ENCODE results near the gene DTHD1.
A peak's percentile ranks its signal among the peaks of the same experiment; 100 is the strongest.

DTHD1 gene

GRCh38 chr4:36269101-36269500 lies 12.3 kb upstream of the DTHD1 start:
- peak in 11 of 51 donors; percentile 13 to 70 (median 25) for DNase-seq

- peak in 2 of 51 donors; percentile 55 to 65 for DNase-seq
Measured at GRCh38 chr4:36269533-36270173, 11.8 kb upstream of the DTHD1 start.

- no peak for DNase-seq
Measured at GRCh38 chr4:36273276-36273675, 8.1 kb upstream of the DTHD1 start.

GRCh38 chr4:36274158-36274557 lies 7.3 kb upstream of the DTHD1 start:
- no peak for DNase-seq

GRCh38 chr4:36277533-36277932 lies 3.9 kb upstream of the DTHD1 start:
- DNase-seq, result peak in 2 of 51 donors; percentile 28 to 37

GRCh38 chr4:36278789-36279188 lies 2.6 kb upstream of the DTHD1 start:
- DNase-seq, result peak in 1 of 51 donors; percentile 19

GRCh38 chr4:36280555-36280954 lies 861 bp upstream of the DTHD1 start:
- peak in 16 of 51 donors; percentile 6 to 67 (median 18) for DNase-seq

GRCh38 chr4:36282503-36283030 lies 1.2 kb downstream of the DTHD1 start:
- no peak for DNase-seq

GRCh38 chr4:36283912-36284465 lies 2.6 kb downstream of the DTHD1 start:
- DNase-seq, result peak in 5 of 51 donors; percentile 4 to 82 (median 25)

GRCh38 chr4:36285784-36286480 lies 4.5 kb downstream of the DTHD1 start:
- DNase-seq, result no peak

- no peak for DNase-seq
Measured at GRCh38 chr4:36286481-36286871, 5.1 kb downstream of the DTHD1 start.

GRCh38 chr4:36288731-36289426 lies 7.5 kb downstream of the DTHD1 start:
- no peak for DNase-seq

GRCh38 chr4:36290641-36291040 lies 9.2 kb downstream of the DTHD1 start:
- no peak for DNase-seq

- DNase-seq, result peak in 11 of 51 donors; percentile 0 to 62 (median 12)
Measured at GRCh38 chr4:36292556-36293188, 11.3 kb downstream of the DTHD1 start.

- no peak for DNase-seq
Measured at GRCh38 chr4:36301127-36301526, 19.7 kb downstream of the DTHD1 start.

- DNase-seq, result no peak
Measured at GRCh38 chr4:36303426-36304137, 22.2 kb downstream of the DTHD1 start.

GRCh38 chr4:36304138-36304681 lies 22.8 kb downstream of the DTHD1 start:
- no peak for DNase-seq

- DNase-seq, result no peak
Measured at GRCh38 chr4:36308150-36308549, 26.7 kb downstream of the DTHD1 start.

- DNase-seq, result no peak
Measured at GRCh38 chr4:36310216-36310615, 28.8 kb downstream of the DTHD1 start.

- peak in 2 of 51 donors; percentile 6 for DNase-seq
Measured at GRCh38 chr4:36310793-36311192, 29.4 kb downstream of the DTHD1 start.
